ENCODE measurements around the gene HIVEP1. TPM values are rescaled to one million over a fixed set of nuclear protein-coding genes. Genes with fewer than 3 reads are reported as not detected.
A peak's percentile ranks its signal among the peaks of the same experiment; 100 is the strongest.

Gene HIVEP1
- total and polyA plus RNA-seq, 7 experiments from 2014 or later, result 13.2 to 86.1 (median 31.5) TPM

- peaks cover 0 to 30% (median 10%) of the 10 kb centered on the region in 5 donors for H3K36me3 Mint-ChIP-seq
- H3K9me3 Mint-ChIP-seq, result peaks cover 0 to 3% (median 0%) of the 10 kb centered on the region in 11 donors
- no peaks in the 10 kb centered on the region for H3K27me3 Mint-ChIP-seq
- ATAC-seq (no peak), DNase-seq (no peak)
- Histone ChIP-seq H3K4me3 (ENCODE audit: low read length) (no peak overlapping the region), H3K27me3 (ENCODE audit: control insufficient read depth in 2 of 2, insufficient read depth in 2 of 2, low read length in 2 of 2) (no peaks in the 10 kb centered on the region), H3K4me1 (ENCODE audit: control insufficient read depth in 2 of 2, insufficient read depth in 2 of 2, low read length in 2 of 2) (peaks cover 10 to 23% of the 10 kb centered on the region in 2 donors), H3K36me3 (ENCODE audit: control insufficient read depth in 2 of 3, insufficient read depth in 3 of 3, low read length in 3 of 3) (no peaks in the 10 kb centered on the region), H3K27ac (ENCODE audit: low read depth, low read length) (no peak overlapping the region), H3K9me3 (ENCODE audit: control insufficient read depth in 2 of 3, low read length in 3 of 3) (no peaks in the 10 kb centered on the region)
- CTCF ChIA-PET, result interaction anchor here (0.9 kb wide), 1 partner anchor 39 kb away, joined by 5 read pairs; no protein-coding TSS in a partner anchor
- POLR2A ChIA-PET, result interaction anchor here (1.1 kb wide), 1 partner anchor 326 kb away, joined by 4 read pairs; no protein-coding TSS in a partner anchor
- H3K27ac Mint-ChIP-seq, result peak overlapping the region; percentile 3 to 93 (median 73)
- intact Hi-C loops (cut with micrococcal nuclease), result no loop called here
- peaks cover 41 to 83% (median 76%) of the 10 kb centered on the region in 7 donors for H3K4me1 Mint-ChIP-seq
- peak overlapping the region in 1 of 10 donors; percentile 36 for H3K4me3 Mint-ChIP-seq
Observed at GRCh38 chr6:12049165-12049564, 37.1 kb downstream of the HIVEP1 start.

GRCh38 chr6:12051861-12052368 is 39.8 kb downstream of the HIVEP1 start:
- peaks cover 10 to 17% of the 10 kb centered on the region in 2 donors for H3K4me1 ChIP-seq (ENCODE audit: control insufficient read depth in 2 of 2, insufficient read depth in 2 of 2, low read length in 2 of 2)
- H3K27ac ChIP-seq (ENCODE audit: low read depth, low read length), result peak overlapping the region; percentile 59
- H3K27ac Mint-ChIP-seq, result peak overlapping the region; percentile 70 to 93 (median 88)
- no peaks in the 10 kb centered on the region for H3K27me3 ChIP-seq (ENCODE audit: control insufficient read depth in 2 of 2, insufficient read depth in 2 of 2, low read length in 2 of 2)
- H3K9me3 ChIP-seq (ENCODE audit: control insufficient read depth in 2 of 3, low read length in 3 of 3), result no peaks in the 10 kb centered on the region
- H3K36me3 Mint-ChIP-seq, result peaks cover 0 to 30% (median 15%) of the 10 kb centered on the region in 5 donors
- peak overlapping the region; percentile 8 to 85 (median 74) for H3K4me3 Mint-ChIP-seq
- no peaks in the 10 kb centered on the region for H3K36me3 ChIP-seq (ENCODE audit: control insufficient read depth in 2 of 3, insufficient read depth in 3 of 3, low read length in 3 of 3)
- H3K4me3 ChIP-seq (ENCODE audit: low read length), result peak overlapping the region; percentile 15
- peak; percentile 98 for ATAC-seq
- no peaks in the 10 kb centered on the region for H3K27me3 Mint-ChIP-seq
- POLR2A ChIA-PET, result interaction anchor here (0.8 kb wide), 1 partner anchor 44 kb away, joined by 3 read pairs; no protein-coding TSS in a partner anchor
- peak in 8 of 9 donors; percentile 46 to 83 (median 75) for DNase-seq
- H3K9me3 Mint-ChIP-seq, result peaks cover 0 to 3% (median 0%) of the 10 kb centered on the region in 11 donors
- CTCF ChIA-PET, result interaction anchor here (0.8 kb wide), 1 partner anchor 353 kb away, joined by 4 read pairs; no protein-coding TSS in a partner anchor
- H3K4me1 Mint-ChIP-seq, result peaks cover 34 to 81% (median 76%) of the 10 kb centered on the region in 7 donors
- intact Hi-C loops (cut with micrococcal nuclease), result loop anchor here (1.0 to 5.0 kb wide), 8 partner anchors 8 to 340 kb away; no protein-coding TSS in a partner anchor

GRCh38 chr6:12058172-12058961 is 46.3 kb downstream of the HIVEP1 start:
- peak overlapping the region in 4 of 10 donors; percentile 2 to 41 (median 18) for H3K4me3 Mint-ChIP-seq

GRCh38 chr6:12060780-12061609 is 48.9 kb downstream of the HIVEP1 start:
- Mint-ChIP-seq H3K36me3 (peaks cover 0 to 32% (median 13%) of the 10 kb centered on the region in 5 donors), H3K4me1 (peaks cover 42 to 78% (median 71%) of the 10 kb centered on the region in 7 donors), H3K9me3 (peaks cover 0 to 5% (median 0%) of the 10 kb centered on the region in 11 donors), H3K4me3 (peak overlapping the region; percentile 77 to 94 (median 84)), H3K27ac (peak overlapping the region in 8 of 9 donors; percentile 75 to 95 (median 88)), H3K27me3 (no peaks in the 10 kb centered on the region)
- DNase-seq (peak; percentile 44 to 90 (median 76)), ATAC-seq (peak; percentile 97)
- intact Hi-C loops (cut with micrococcal nuclease), result loop anchor here (1.0 to 5.0 kb wide), 4 partner anchors 9 to 1266 kb away; partner anchors contain the start of gene TBC1D7 (in 1 of the 2)
- H3K27ac ChIP-seq (ENCODE audit: low read depth, low read length), result peak overlapping the region; percentile 5
- no peaks in the 10 kb centered on the region for H3K36me3 ChIP-seq (ENCODE audit: control insufficient read depth in 2 of 3, insufficient read depth in 3 of 3, low read length in 3 of 3)
- peak overlapping the region; percentile 24 for H3K4me3 ChIP-seq (ENCODE audit: low read length)
- POLR2A ChIA-PET, result no interaction called here
- no peaks in the 10 kb centered on the region for H3K27me3 ChIP-seq (ENCODE audit: control insufficient read depth in 2 of 2, insufficient read depth in 2 of 2, low read length in 2 of 2)
- CTCF ChIA-PET, result interaction anchor here (0.6 kb wide), 1 partner anchor 31 kb away, joined by 3 read pairs; no protein-coding TSS in a partner anchor
- H3K4me1 ChIP-seq (ENCODE audit: control insufficient read depth in 2 of 2, insufficient read depth in 2 of 2, low read length in 2 of 2), result peaks cover 6 to 10% of the 10 kb centered on the region in 2 donors
- H3K9me3 ChIP-seq (ENCODE audit: control insufficient read depth in 2 of 3, low read length in 3 of 3), result no peaks in the 10 kb centered on the region

More at GRCh38 chr6:12058172-12058961, 46.3 kb downstream of the HIVEP1 start:
- Histone ChIP-seq H3K27ac (ENCODE audit: low read depth, low read length) (no peak overlapping the region), H3K27me3 (ENCODE audit: control insufficient read depth in 2 of 2, insufficient read depth in 2 of 2, low read length in 2 of 2) (no peaks in the 10 kb centered on the region), H3K4me3 (ENCODE audit: low read length) (no peak overlapping the region), H3K4me1 (ENCODE audit: control insufficient read depth in 2 of 2, insufficient read depth in 2 of 2, low read length in 2 of 2) (peaks cover 0 to 3% of the 10 kb centered on the region in 2 donors), H3K9me3 (ENCODE audit: control insufficient read depth in 2 of 3, low read length in 3 of 3) (no peaks in the 10 kb centered on the region), H3K36me3 (ENCODE audit: control insufficient read depth in 2 of 3, insufficient read depth in 3 of 3, low read length in 3 of 3) (no peaks in the 10 kb centered on the region)
- ATAC-seq (no peak), DNase-seq (no peak)
- ChIA-PET CTCF (interaction anchor here (0.6 kb wide), 1 partner anchor 511 kb away, joined by 6 read pairs; no protein-coding TSS in a partner anchor), POLR2A (interaction anchor here (0.5 to 0.6 kb wide), 2 partner anchors 35 to 48 kb away, joined by 3 read pairs; no protein-coding TSS in a partner anchor)
- Mint-ChIP-seq H3K4me1 (peaks cover 27 to 62% (median 59%) of the 10 kb centered on the region in 7 donors), H3K27ac (peak overlapping the region in 8 of 9 donors; percentile 1 to 69 (median 46)), H3K9me3 (peaks cover 0 to 3% (median 0%) of the 10 kb centered on the region in 11 donors), H3K36me3 (peaks cover 0 to 19% (median 13%) of the 10 kb centered on the region in 5 donors), H3K27me3 (no peaks in the 10 kb centered on the region)
- intact Hi-C loops (cut with micrococcal nuclease), result no loop called here

- H3K36me3 Mint-ChIP-seq, result peaks cover 0 to 31% (median 13%) of the 10 kb centered on the region in 5 donors
- H3K4me3 ChIP-seq (ENCODE audit: low read length), result no peak overlapping the region
- no peaks in the 10 kb centered on the region for H3K27me3 Mint-ChIP-seq
- H3K27ac Mint-ChIP-seq, result no peak overlapping the region
- peaks cover 6 to 11% of the 10 kb centered on the region in 2 donors for H3K4me1 ChIP-seq (ENCODE audit: control insufficient read depth in 2 of 2, insufficient read depth in 2 of 2, low read length in 2 of 2)
- ChIA-PET CTCF (no interaction called here), POLR2A (no interaction called here)
- intact Hi-C loops (cut with micrococcal nuclease), result loop anchor here in 1 of 2 donors (5.0 kb wide), 1 partner anchor 1265 kb away; the partner anchor contains the start of gene TBC1D7
- peaks cover 44 to 74% (median 67%) of the 10 kb centered on the region in 7 donors for H3K4me1 Mint-ChIP-seq
- DNase-seq (no peak), ATAC-seq (no peak)
- no peaks in the 10 kb centered on the region for H3K36me3 ChIP-seq (ENCODE audit: control insufficient read depth in 2 of 3, insufficient read depth in 3 of 3, low read length in 3 of 3)
- no peak overlapping the region for H3K4me3 Mint-ChIP-seq
- H3K9me3 ChIP-seq (ENCODE audit: control insufficient read depth in 2 of 3, low read length in 3 of 3), result no peaks in the 10 kb centered on the region
- no peak overlapping the region for H3K27ac ChIP-seq (ENCODE audit: low read depth, low read length)
- no peaks in the 10 kb centered on the region for H3K27me3 ChIP-seq (ENCODE audit: control insufficient read depth in 2 of 2, insufficient read depth in 2 of 2, low read length in 2 of 2)
- peaks cover 0 to 5% (median 0%) of the 10 kb centered on the region in 11 donors for H3K9me3 Mint-ChIP-seq
Observed at GRCh38 chr6:12062605-12063004, 50.5 kb downstream of the HIVEP1 start.
